ENCODE results near the gene LPP.

GRCh38 chr3:188133646-188134045 is 20.3 kb upstream of the LPP start:
- TF ChIP-seq, protein P1, sequence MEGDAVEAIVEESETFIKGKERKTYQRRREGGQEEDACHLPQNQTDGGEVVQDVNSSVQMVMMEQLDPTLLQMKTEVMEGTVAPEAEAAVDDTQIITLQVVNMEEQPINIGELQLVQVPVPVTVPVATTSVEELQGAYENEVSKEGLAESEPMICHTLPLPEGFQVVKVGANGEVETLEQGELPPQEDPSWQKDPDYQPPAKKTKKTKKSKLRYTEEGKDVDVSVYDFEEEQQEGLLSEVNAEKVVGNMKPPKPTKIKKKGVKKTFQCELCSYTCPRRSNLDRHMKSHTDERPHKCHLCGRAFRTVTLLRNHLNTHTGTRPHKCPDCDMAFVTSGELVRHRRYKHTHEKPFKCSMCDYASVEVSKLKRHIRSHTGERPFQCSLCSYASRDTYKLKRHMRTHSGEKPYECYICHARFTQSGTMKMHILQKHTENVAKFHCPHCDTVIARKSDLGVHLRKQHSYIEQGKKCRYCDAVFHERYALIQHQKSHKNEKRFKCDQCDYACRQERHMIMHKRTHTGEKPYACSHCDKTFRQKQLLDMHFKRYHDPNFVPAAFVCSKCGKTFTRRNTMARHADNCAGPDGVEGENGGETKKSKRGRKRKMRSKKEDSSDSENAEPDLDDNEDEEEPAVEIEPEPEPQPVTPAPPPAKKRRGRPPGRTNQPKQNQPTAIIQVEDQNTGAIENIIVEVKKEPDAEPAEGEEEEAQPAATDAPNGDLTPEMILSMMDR (IDR thresholded peaks at IDR 0.05): no peak
- no peak for TF ChIP-seq POLR2A (IDR thresholded peaks at IDR 0.05; ENCODE audit: low read depth)
